HepG2 (cell line): ENCODE measurements around the gene ABCA4. TPM values are rescaled to one million over a fixed set of nuclear protein-coding genes. Genes with fewer than 3 reads are reported as not detected.

Experiments
- ARID5B ChIP-seq: IDR thresholded peaks from 2 replicates; pipeline ENCODE4 v1.4.0; 2020; ENCODE audit warnings: mild to moderate bottlenecking, missing genetic modification reagents
- ATAD3A ChIP-seq: sonication (generic); formaldehyde crosslinking; IDR thresholded peaks from 2 replicates; pipeline ENCODE4 v1.4.0; 2020; ENCODE audit warnings: missing genetic modification reagents
- ETV6 ChIP-seq: sonication (generic); formaldehyde crosslinking; conservative IDR thresholded peaks from 2 replicates; pipeline ENCODE4 v1.4.0; 2020; ENCODE audit warnings: missing genetic modification reagents
- HOXA3 ChIP-seq: sonication (generic); formaldehyde crosslinking; IDR thresholded peaks from 2 replicates; pipeline ENCODE4 v1.5.0; 2020; ENCODE audit warnings: missing genetic modification reagents
- PAX8 ChIP-seq: sonication (generic); formaldehyde crosslinking; IDR thresholded peaks from 2 replicates; pipeline ENCODE4 v1.8.0; 2022; ENCODE audit warnings: mild to moderate bottlenecking, missing genetic modification reagents, borderline replicate concordance
- SIX1 ChIP-seq: sonication (generic); formaldehyde crosslinking; IDR thresholded peaks from 2 replicates; pipeline ENCODE4 v1.4.0; 2020; ENCODE audit warnings: missing genetic modification reagents, borderline replicate concordance
- SNAPC4 ChIP-seq: sonication (generic); formaldehyde crosslinking; IDR thresholded peaks from 2 replicates; pipeline ENCODE4 v1.4.0; 2020; ENCODE audit warnings: mild to moderate bottlenecking, missing genetic modification reagents
- ZNF567 ChIP-seq: sonication (generic); formaldehyde crosslinking; IDR thresholded peaks from 2 replicates; pipeline ENCODE4 v1.8.1; 2023; ENCODE audit warnings: mild to moderate bottlenecking, missing genetic modification reagents, borderline replicate concordance
- ZNF605 ChIP-seq: sonication (generic); formaldehyde crosslinking; IDR thresholded peaks from 2 replicates; pipeline ENCODE4 v1.8.0; 2022; ENCODE audit warnings: mild to moderate bottlenecking, missing genetic modification reagents
- ZNF780A ChIP-seq: sonication (generic); formaldehyde crosslinking; IDR thresholded peaks from 2 replicates; pipeline ENCODE4 v1.8.0; 2022; ENCODE audit warnings: mild to moderate bottlenecking, missing genetic modification reagents, moderate library complexity
- polyA plus RNA-seq, 8 experiments: library from polyadenylated mRNA; depleted of rRNA in 3 of 8; stranded (reverse) in 7 of 8; unstranded in 1 of 8; fragments of >200 nt; fragmentation: Illumina TruSeq in 4 of 8; extraction: Trizol in 4 of 8; gene quantifications; 2 replicates each; pipeline versions ENCODE4 v1.2.1 to v1.2.3, GENCODE V29; 2011 to 2016; ENCODE audit warnings: low read depth in 4 of 8, missing spikeins in 1 of 8, mixed read lengths in 1 of 8; ENCODE audit not compliant: insufficient read depth in 1 of 8
- total RNA-seq, 5 experiments: library from RNA; depleted of rRNA; stranded (reverse); fragments of >200 nt; fragmentation: Illumina TruSeq; extraction: Trizol; gene quantifications; 2 replicates each; pipeline ENCODE4 v1.2.3, GENCODE V29; 2016; ENCODE audit warnings: low read depth in 1 of 5
- TF ChIP-seq, protein P1 (sequence below): sonication (generic); formaldehyde crosslinking; IDR thresholded peaks from 2 replicates; pipeline ENCODE4 v1.5.0; 2020; ENCODE audit warnings: missing genetic modification reagents, mild to moderate bottlenecking, borderline replicate concordance
- TF ChIP-seq, protein P2 (sequence below): sonication (generic); formaldehyde crosslinking; IDR thresholded peaks from 2 replicates; pipeline ENCODE4 v1.8.0; 2022; ENCODE audit warnings: missing genetic modification reagents, low read depth, mild to moderate bottlenecking, borderline replicate concordance
- TF ChIP-seq, protein P3 (sequence below): IDR thresholded peaks from 2 replicates; pipeline ENCODE4 v1.6.1; 2016; ENCODE audit warnings: mild to moderate bottlenecking

ABCA4 gene
- total and polyA plus RNA-seq, 2 of the 13 experiments (the other 11 are each of a cell fraction or from before 2014, with no cell fraction given): 0.24 to 0.67 TPM

- TF ChIP-seq, protein P1, sequence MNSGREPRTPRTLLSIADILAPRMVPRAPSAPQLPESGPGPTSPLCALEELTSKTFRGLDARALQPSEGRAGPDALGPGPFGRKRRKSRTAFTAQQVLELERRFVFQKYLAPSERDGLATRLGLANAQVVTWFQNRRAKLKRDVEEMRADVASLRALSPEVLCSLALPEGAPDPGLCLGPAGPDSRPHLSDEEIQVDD (CRISPR knock-in tag): no peak
- TF ChIP-seq HOXA3 (CRISPR knock-in tag): peak; percentile 64; the same call in 1 of the 2 replicates
- TF ChIP-seq ZNF567: no peak
- no peak for TF ChIP-seq ETV6
- TF ChIP-seq, protein P2, sequence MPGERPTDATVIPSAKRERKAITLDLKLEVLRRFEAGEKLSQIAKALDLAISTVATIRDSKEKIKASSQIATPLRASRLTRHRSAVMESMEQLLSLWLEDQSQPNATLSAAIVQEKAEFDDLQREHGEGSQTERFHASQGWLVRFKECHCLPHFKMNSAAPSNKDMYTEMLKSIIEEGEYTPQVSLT (CRISPR knock-in tag): no peak
- no peak for TF ChIP-seq ZNF605 (CRISPR knock-in tag)
- TF ChIP-seq SIX1: no peak
- no peak for TF ChIP-seq PAX8 (CRISPR knock-in tag)
- TF ChIP-seq ARID5B (CRISPR knock-in tag): peak; percentile 82
- TF ChIP-seq ATAD3A (CRISPR knock-in tag): no peak
- no peak for TF ChIP-seq SNAPC4 (CRISPR knock-in tag)
- no peak for TF ChIP-seq ZNF780A
- TF ChIP-seq, protein P3, sequence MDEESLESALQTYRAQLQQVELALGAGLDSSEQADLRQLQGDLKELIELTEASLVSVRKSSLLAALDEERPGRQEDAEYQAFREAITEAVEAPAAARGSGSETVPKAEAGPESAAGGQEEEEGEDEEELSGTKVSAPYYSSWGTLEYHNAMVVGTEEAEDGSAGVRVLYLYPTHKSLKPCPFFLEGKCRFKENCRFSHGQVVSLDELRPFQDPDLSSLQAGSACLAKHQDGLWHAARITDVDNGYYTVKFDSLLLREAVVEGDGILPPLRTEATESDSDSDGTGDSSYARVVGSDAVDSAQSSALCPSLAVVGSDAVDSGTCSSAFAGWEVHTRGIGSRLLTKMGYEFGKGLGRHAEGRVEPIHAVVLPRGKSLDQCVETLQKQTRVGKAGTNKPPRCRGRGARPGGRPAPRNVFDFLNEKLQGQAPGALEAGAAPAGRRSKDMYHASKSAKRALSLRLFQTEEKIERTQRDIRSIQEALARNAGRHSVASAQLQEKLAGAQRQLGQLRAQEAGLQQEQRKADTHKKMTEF (CRISPR knock-in tag): peak; percentile 46; the same call in 1 of the 2 replicates
Observed at GRCh38 chr1:94068999-94069918, 51.7 kb downstream of the ABCA4 start (continued).
